GM18526 (cell line): ENCODE measurements around the gene ADAM23.

Source experiments
- POLR2A ChIP-seq: IDR thresholded peaks from 3 replicates; pipeline ENCODE4 v1.6.1; 2011; ENCODE audit not compliant: insufficient read length; ENCODE audit errors: extremely low read depth

ADAM23 gene

GRCh38 chr2:206433190-206433589 is 10.1 kb upstream of the ADAM23 start:
- TF ChIP-seq POLR2A = no peak

GRCh38 chr2:206433686-206434085 is 9.6 kb upstream of the ADAM23 start:
- TF ChIP-seq POLR2A = no peak

- no peak for TF ChIP-seq POLR2A
Measured at GRCh38 chr2:206435742-206436141, 7.6 kb upstream of the ADAM23 start.

GRCh38 chr2:206438196-206438724 is 5.1 kb upstream of the ADAM23 start:
- no peak for TF ChIP-seq POLR2A

GRCh38 chr2:206442474-206442832 is 879 bp upstream of the ADAM23 start:
- TF ChIP-seq POLR2A = no peak

- no peak for TF ChIP-seq POLR2A
Measured at GRCh38 chr2:206443735-206444527, 599 bp downstream of the ADAM23 start.

GRCh38 chr2:206445948-206446347 is 2.6 kb downstream of the ADAM23 start:
- TF ChIP-seq POLR2A = no peak

- no peak for TF ChIP-seq POLR2A
Measured at GRCh38 chr2:206452242-206452641, 8.9 kb downstream of the ADAM23 start.

GRCh38 chr2:206452750-206453149 is 9.4 kb downstream of the ADAM23 start:
- TF ChIP-seq POLR2A = no peak

GRCh38 chr2:206456078-206456754 is 12.9 kb downstream of the ADAM23 start:
- no peak for TF ChIP-seq POLR2A

GRCh38 chr2:206457188-206457634 is 13.9 kb downstream of the ADAM23 start:
- TF ChIP-seq POLR2A = no peak

- TF ChIP-seq POLR2A = no peak
Measured at GRCh38 chr2:206462240-206462854, 19.0 kb downstream of the ADAM23 start.

GRCh38 chr2:206463685-206464084 is 20.4 kb downstream of the ADAM23 start:
- no peak for TF ChIP-seq POLR2A

- TF ChIP-seq POLR2A = no peak
Measured at GRCh38 chr2:206464597-206464996, 21.3 kb downstream of the ADAM23 start.

- TF ChIP-seq POLR2A = no peak
Measured at GRCh38 chr2:206471524-206472062, 28.3 kb downstream of the ADAM23 start.

- TF ChIP-seq POLR2A = no peak
Measured at GRCh38 chr2:206472094-206472493, 28.8 kb downstream of the ADAM23 start.

GRCh38 chr2:206474099-206474498 is 30.8 kb downstream of the ADAM23 start:
- TF ChIP-seq POLR2A = no peak
